Activated CD8-positive, alpha-beta T cell treated with anti-CD3 and anti-CD28 coated beads for 36 hours (primary cell): ENCODE data around the gene SMIM29. TPM values are rescaled to one million over a fixed set of nuclear protein-coding genes. Genes with fewer than 3 reads are reported as not detected.

Experiments
- ATAC-seq: fragments of 200-7000 bp; cut with Tn5 transposase; one replicate; pipeline ENCODE4 v1.10.0; 2021; ENCODE audit warnings: mild to moderate bottlenecking, moderate library complexity
- CTCF ChIA-PET: fragments of 350-600 bp; sonication (Branson Sonifier 250); formaldehyde crosslinking; loops from one replicate; lab custom pipeline; 2021; ENCODE audit warnings: antibody characterized with exemption; lab: Charles Lee
- POLR2A ChIA-PET: fragments of 350-600 bp; sonication (Branson Sonifier 250); formaldehyde crosslinking; loops from one replicate; lab custom pipeline; 2021; ENCODE audit warnings: antibody characterized with exemption; lab: Charles Lee
- DNase-seq: peaks from one replicate; pipeline ENCODE4 v3.0.0-alpha.2; 2020
- H3K27ac Mint-ChIP-seq: one replicate; pipeline ENCODE4 v1.8.0; 2021; ENCODE audit warnings: mild to moderate bottlenecking, mixed read lengths
- H3K27me3 Mint-ChIP-seq: one replicate; pipeline ENCODE4 v1.8.0; 2021; ENCODE audit warnings: mixed read lengths
- H3K36me3 Mint-ChIP-seq: one replicate; pipeline ENCODE4 v1.8.0; 2021; ENCODE audit warnings: low read depth, mixed read lengths
- H3K4me1 Mint-ChIP-seq: one replicate; pipeline ENCODE4 v1.8.0; 2021; ENCODE audit warnings: low read depth, mixed read lengths
- H3K4me3 Mint-ChIP-seq: one replicate; pipeline ENCODE4 v1.8.0; 2021; ENCODE audit warnings: mild to moderate bottlenecking, moderate library complexity, mixed read lengths
- H3K9me3 Mint-ChIP-seq: one replicate; pipeline ENCODE4 v1.8.0; 2021; ENCODE audit warnings: mixed read lengths
- intact Hi-C: fragments of 100-400 bp; cut with micrococcal nuclease; formaldehyde crosslinking; loops from one replicate; pipeline ENCODE4 v1.10.0; 2022
- total RNA-seq, 2 experiments: library from RNA; stranded (reverse); gene quantifications; one replicate each; pipeline ENCODE4 v1.2.3, GENCODE V29; 2021
- TF ChIP-seq, protein P1 (sequence below): fragments of 200-600 bp; IDR thresholded peaks from one replicate; pipeline ENCODE4 v1.8.0; 2022; ENCODE audit warnings: antibody characterized with exemption, mild to moderate bottlenecking

The SMIM29 gene
- total RNA-seq, 2 experiments from 2014 or later, result 13.3 to 16.4 TPM

DNA sequence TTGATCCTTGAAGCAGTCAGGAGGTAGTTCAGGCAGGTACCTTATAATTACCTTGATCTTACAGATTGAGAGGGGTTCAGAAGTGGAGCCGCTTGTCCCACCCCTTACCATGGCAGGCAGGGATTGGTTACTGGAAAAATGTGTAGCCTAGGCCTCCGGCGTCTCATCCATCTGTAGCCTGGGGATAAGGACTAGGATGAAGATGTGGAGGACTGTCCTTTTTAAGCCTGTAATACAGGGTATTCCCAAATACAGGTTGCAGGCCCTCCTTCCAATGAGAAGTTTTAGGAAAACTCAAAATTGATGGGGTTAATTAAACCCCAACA is 9.3 kb downstream of the SMIM29 start:
- H3K27ac Mint-ChIP-seq, result peak overlapping the region; percentile 97
- ChIA-PET CTCF (no interaction called here), POLR2A (interaction anchor here (1.0 kb wide), 1 partner anchor 9 kb away, joined by 3 read pairs; the partner anchor contains the start of gene SMIM29)
- intact Hi-C loops, result loop anchor here (5.0 kb wide), 1 partner anchor 42 kb away; no protein-coding TSS in a partner anchor
- H3K4me1 Mint-ChIP-seq, result peaks cover 59% of the 10 kb centered on the region
- ATAC-seq (no peak), DNase-seq (no peak)
- peak overlapping the region; percentile 93 for H3K4me3 Mint-ChIP-seq
- peaks cover 58% of the 10 kb centered on the region for H3K36me3 Mint-ChIP-seq
- TF ChIP-seq, protein P1, sequence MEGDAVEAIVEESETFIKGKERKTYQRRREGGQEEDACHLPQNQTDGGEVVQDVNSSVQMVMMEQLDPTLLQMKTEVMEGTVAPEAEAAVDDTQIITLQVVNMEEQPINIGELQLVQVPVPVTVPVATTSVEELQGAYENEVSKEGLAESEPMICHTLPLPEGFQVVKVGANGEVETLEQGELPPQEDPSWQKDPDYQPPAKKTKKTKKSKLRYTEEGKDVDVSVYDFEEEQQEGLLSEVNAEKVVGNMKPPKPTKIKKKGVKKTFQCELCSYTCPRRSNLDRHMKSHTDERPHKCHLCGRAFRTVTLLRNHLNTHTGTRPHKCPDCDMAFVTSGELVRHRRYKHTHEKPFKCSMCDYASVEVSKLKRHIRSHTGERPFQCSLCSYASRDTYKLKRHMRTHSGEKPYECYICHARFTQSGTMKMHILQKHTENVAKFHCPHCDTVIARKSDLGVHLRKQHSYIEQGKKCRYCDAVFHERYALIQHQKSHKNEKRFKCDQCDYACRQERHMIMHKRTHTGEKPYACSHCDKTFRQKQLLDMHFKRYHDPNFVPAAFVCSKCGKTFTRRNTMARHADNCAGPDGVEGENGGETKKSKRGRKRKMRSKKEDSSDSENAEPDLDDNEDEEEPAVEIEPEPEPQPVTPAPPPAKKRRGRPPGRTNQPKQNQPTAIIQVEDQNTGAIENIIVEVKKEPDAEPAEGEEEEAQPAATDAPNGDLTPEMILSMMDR, result no peak
- no peaks in the 10 kb centered on the region for H3K27me3 Mint-ChIP-seq
- no peaks in the 10 kb centered on the region for H3K9me3 Mint-ChIP-seq

DNA sequence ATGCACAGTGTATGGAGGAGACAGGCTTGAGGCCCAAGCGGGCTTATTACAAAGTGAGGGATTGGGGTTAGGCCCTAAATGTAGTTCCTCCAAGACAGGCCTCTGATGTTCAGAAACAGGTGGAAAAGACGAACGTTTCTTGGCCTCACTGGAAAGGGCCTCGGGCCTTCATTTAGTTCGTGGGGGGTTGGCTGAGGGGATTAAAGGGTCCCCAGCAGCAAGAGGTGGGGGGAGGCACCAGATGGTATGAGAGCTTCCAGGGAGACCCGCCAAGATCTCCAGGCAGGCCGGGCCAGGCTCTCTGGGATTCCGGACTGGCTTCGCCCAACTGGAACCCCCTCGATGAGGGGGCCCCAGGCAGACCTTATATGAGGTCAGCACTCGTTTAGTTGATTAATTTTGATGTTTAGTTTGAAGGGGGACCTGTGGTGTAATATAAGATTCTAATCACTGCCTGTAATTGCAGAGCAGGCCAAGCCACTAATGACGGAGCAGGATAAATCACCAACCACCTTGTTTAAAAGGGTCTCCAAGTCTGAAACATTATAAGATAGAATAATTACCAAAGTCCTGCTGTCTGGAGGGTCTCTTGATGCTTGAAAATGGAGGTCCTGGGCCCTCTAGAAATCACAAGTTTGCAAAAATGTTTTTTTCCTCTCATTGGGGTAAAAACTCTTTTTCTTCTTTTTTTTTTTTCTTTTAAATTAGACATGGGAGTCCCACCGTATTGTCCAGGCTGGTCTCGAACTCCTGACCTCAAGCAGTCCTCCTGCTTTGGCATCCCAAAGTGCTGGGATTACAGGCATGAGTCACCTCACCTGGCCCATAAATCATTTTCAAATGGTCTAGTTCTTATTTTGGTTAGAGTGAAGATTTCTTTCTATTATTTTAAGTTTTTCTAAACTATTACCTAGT is 10.0 kb downstream of the SMIM29 start:
- ChIA-PET CTCF (no interaction called here), POLR2A (interaction anchor here (0.7 to 1.0 kb wide), 3 partner anchors 9 to 176 kb away, joined by 3 read pairs; partner anchors contain the start of gene SMIM29)
- TF ChIP-seq, protein P1, result no peak
- intact Hi-C loops, result loop anchor here (5.0 kb wide), 1 partner anchor 42 kb away; no protein-coding TSS in a partner anchor
- no peaks in the 10 kb centered on the region for H3K9me3 Mint-ChIP-seq
- DNase-seq (no peak), ATAC-seq (no peak)
- H3K27me3 Mint-ChIP-seq, result no peaks in the 10 kb centered on the region
- H3K27ac Mint-ChIP-seq, result peak overlapping the region; percentile 97
- H3K4me3 Mint-ChIP-seq, result peak overlapping the region; percentile 93
- H3K4me1 Mint-ChIP-seq, result peaks cover 54% of the 10 kb centered on the region
- H3K36me3 Mint-ChIP-seq, result peaks cover 55% of the 10 kb centered on the region

DNA sequence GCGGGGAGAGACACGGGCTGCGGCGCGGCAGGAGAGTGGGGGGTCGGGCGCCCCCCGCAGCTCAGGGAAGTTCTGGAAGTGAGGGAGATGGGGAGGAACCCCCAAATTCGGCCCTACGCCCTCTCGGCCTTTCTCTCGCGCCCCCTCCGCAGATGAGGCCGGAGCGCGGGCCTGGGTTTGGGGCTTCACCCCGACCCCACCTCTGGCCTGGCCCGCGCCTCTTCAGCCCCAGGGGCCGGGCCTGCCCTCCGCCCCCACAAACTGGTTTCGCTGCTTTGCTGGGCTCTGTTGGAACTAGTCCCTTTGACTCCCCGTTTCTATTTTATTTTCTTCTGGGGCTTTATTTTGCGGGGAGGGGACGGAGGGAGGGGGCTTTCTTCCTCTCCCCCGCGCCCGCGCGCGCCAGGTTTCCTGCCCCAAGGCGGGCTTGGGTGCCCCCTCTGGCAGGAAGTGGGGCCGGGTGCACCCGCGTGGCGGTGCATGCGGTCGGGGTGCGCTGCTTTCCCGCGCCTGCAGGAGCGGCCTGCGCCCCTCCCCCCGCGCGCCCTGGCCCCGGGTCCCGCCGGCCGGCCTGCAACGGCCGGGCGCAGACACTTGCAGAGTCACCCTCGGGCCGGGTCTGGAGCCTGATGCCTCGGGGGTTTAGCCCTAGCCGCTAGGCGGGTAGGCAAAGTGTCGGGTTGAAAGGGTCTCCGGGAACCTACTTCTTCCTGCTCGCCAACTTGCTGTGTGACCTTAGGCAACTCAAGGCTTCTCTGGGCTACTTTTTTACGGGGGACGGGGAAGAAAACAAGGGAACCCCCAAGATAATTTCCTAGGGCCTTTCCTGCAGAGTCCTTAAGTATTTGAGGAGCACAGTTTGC is 10.9 kb downstream of the SMIM29 start:
- Mint-ChIP-seq H3K27me3 (no peaks in the 10 kb centered on the region), H3K4me1 (peaks cover 45% of the 10 kb centered on the region), H3K4me3 (peak overlapping the region; percentile 93), H3K9me3 (no peaks in the 10 kb centered on the region), H3K27ac (peak overlapping the region; percentile 97), H3K36me3 (peaks cover 46% of the 10 kb centered on the region)
- CTCF ChIA-PET, result interaction anchor here (1.4 to 1.5 kb wide), 2 partner anchors 8 to 42 kb away, joined by 3 to 7 read pairs; no protein-coding TSS in a partner anchor
- POLR2A ChIA-PET, result interaction anchor here (0.8 to 2.4 kb wide), 15 partner anchors 9 to 519 kb away, joined by 3 to 61 read pairs (median 7); partner anchors contain the start of genes NUDT3, RPS10, SMIM29 and SNRPC
- peak; percentile 80 for DNase-seq
- intact Hi-C loops, result loop anchor here (5.0 kb wide), 1 partner anchor 41 kb away; no protein-coding TSS in a partner anchor
- TF ChIP-seq, protein P1, result peak; percentile 44
- ATAC-seq, result peak; percentile 14

DNA sequence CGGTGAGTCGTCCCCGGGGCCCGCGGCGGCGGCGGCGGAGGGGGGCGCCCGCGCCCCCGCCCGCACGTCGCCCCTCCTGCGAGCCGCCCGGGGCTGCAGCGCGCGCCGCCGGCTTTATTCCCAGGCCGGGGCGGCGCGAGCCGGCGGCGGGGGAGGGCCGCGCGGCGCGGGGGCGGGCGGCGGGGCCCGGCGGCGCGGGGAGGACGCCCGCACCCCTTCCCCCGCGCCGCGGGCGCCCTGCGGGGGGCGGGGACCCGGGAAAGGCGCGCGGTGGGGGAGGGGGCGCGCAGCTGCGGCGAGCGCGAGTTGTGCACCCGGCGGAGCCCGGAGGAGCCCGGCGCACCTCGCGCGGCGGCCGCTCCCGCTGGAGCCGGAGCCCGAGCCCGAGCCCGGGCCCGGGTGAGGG is 11.5 kb downstream of the SMIM29 start:
- no peak for DNase-seq
- intact Hi-C loops, result loop anchor here (5.0 kb wide), 1 partner anchor 40 kb away; no protein-coding TSS in a partner anchor
- peak overlapping the region; percentile 93 for H3K4me3 Mint-ChIP-seq

More for the DNA sequence above, 11.5 kb downstream of the SMIM29 start:
- POLR2A ChIA-PET, result interaction anchor here (0.8 to 2.4 kb wide), 17 partner anchors 10 to 520 kb away, joined by 3 to 61 read pairs (median 7); partner anchors contain the start of genes NUDT3, RPS10, SMIM29 and SNRPC
- no peak for ATAC-seq
- no peaks in the 10 kb centered on the region for H3K9me3 Mint-ChIP-seq
- CTCF ChIA-PET, result interaction anchor here (0.9 to 1.5 kb wide), 3 partner anchors 9 to 42 kb away, joined by 3 to 7 read pairs (median 3); partner anchors contain the start of gene SMIM29
- no peak overlapping the region for H3K27ac Mint-ChIP-seq
- H3K36me3 Mint-ChIP-seq, result peaks cover 40% of the 10 kb centered on the region
- H3K27me3 Mint-ChIP-seq, result no peaks in the 10 kb centered on the region
- TF ChIP-seq, protein P1, result no peak
- peaks cover 38% of the 10 kb centered on the region for H3K4me1 Mint-ChIP-seq
